Hepatocyte (in vitro differentiated cells): ENCODE results near the gene TBL1X. TPM values are rescaled to one million over a fixed set of nuclear protein-coding genes. Genes with fewer than 3 reads are reported as not detected.

Source experiments
- DNase-seq: peaks from one replicate; pipeline ENCODE4 v3.0.0-alpha.2; 2016; ENCODE audit warnings: low spot score
- H2AFZ ChIP-seq: fragments of 200-600 bp; sonication (generic); 2 replicates; pipeline ENCODE4 v1.6.0; 2016; ENCODE audit warnings: antibody characterized with exemption, mild to moderate bottlenecking
- H3K27ac ChIP-seq: fragments of 200-600 bp; sonication (generic); 2 replicates; pipeline ENCODE4 v1.5.1; 2016; ENCODE audit warnings: mild to moderate bottlenecking
- H3K27me3 ChIP-seq: fragments of 200-600 bp; sonication (generic); 2 replicates; pipeline ENCODE4 v1.6.1; 2016
- H3K36me3 ChIP-seq: fragments of 200-600 bp; sonication (generic); replicated peaks from 2 replicates; pipeline ENCODE4 v1.5.1; 2016; ENCODE audit warnings: low read depth; ENCODE audit not compliant: insufficient read depth
- H3K4me1 ChIP-seq: fragments of 200-600 bp; sonication (generic); 2 replicates; pipeline ENCODE4 v1.5.1; 2016; ENCODE audit warnings: mild to moderate bottlenecking, moderate library complexity; ENCODE audit not compliant: insufficient read depth
- H3K4me2 ChIP-seq: fragments of 200-600 bp; sonication (generic); 2 replicates; pipeline ENCODE4 v1.6.0; 2016
- H3K4me3 ChIP-seq: fragments of 200-600 bp; sonication (generic); 2 replicates; pipeline ENCODE4 v1.5.1; 2016; ENCODE audit warnings: mild to moderate bottlenecking
- H3K79me2 ChIP-seq: fragments of 200-600 bp; sonication (generic); 2 replicates; pipeline ENCODE4 v1.6.0; 2017; ENCODE audit warnings: mild to moderate bottlenecking
- H3K9me2 ChIP-seq: fragments of 200-600 bp; sonication (generic); replicated peaks from 2 replicates; pipeline ENCODE4 v1.6.0; 2017; ENCODE audit warnings: mild to moderate bottlenecking; ENCODE audit not compliant: insufficient read depth
- H3K9me3 ChIP-seq: fragments of 200-600 bp; sonication (generic); 2 replicates; pipeline ENCODE4 v1.5.1; 2016; ENCODE audit warnings: low read depth, mild to moderate bottlenecking
- H4K20me1 ChIP-seq: fragments of 200-600 bp; sonication (generic); 2 replicates; pipeline ENCODE4 v1.6.0; 2016; ENCODE audit warnings: mild to moderate bottlenecking; ENCODE audit not compliant: insufficient read depth, poor library complexity, severe bottlenecking
- CTCF ChIP-seq: fragments of 200-600 bp; sonication (generic); IDR thresholded peaks from 2 replicates; pipeline ENCODE4 v1.5.1; 2016; ENCODE audit warnings: antibody characterized with exemption, mild to moderate bottlenecking; ENCODE audit not compliant: poor library complexity
- EZH2 ChIP-seq: fragments of 200-600 bp; sonication (generic); IDR thresholded peaks from 2 replicates; pipeline ENCODE4 v1.6.1; 2016; ENCODE audit warnings: antibody characterized with exemption, mild to moderate bottlenecking, borderline replicate concordance
- EZH2phosphoT487 ChIP-seq: fragments of 200-600 bp; sonication (generic); IDR thresholded peaks from one replicate; pipeline ENCODE4 v1.6.1; 2018; ENCODE audit warnings: antibody characterized with exemption, mild to moderate bottlenecking, low read depth, moderate library complexity; ENCODE audit not compliant: unreplicated experiment, severe bottlenecking
- WGBS: methylation state at CpG from one replicate; pipeline ENCODE4 v1.1.6; 2016; ENCODE audit warnings: low lambda C conversion rate; ENCODE audit errors: missing lambda C conversion rate; 5-methylcytosine and 5-hydroxymethylcytosine counted together
- polyA plus RNA-seq: library from polyadenylated mRNA; unstranded; fragments of >200 nt; fragmentation: Nextera tagmentation; extraction: Ambion mirVana; gene quantifications from 2 replicates; pipeline ENCODE4 v1.2.1, GENCODE V29; 2016
- total RNA-seq: library from RNA; depleted of rRNA; stranded (reverse); fragments of >200 nt; gene quantifications from 2 replicates; pipeline ENCODE4 v1.2.3, GENCODE V29; 2014

Gene TBL1X
- total and polyA plus RNA-seq, 2 experiments from 2014 or later, result 14.9 to 16.0 TPM

GRCh38 chrX:9593756-9594155 is 128.9 kb downstream of the TBL1X start:
- WGBS, result 81% methylated on average over 9 of the region's 9 CpGs
- H3K4me1 ChIP-seq, result no peaks in the 10 kb centered on the region
- H3K79me2 ChIP-seq, result no peaks in the 10 kb centered on the region
- no peak overlapping the region for H3K4me3 ChIP-seq
- no peaks in the 10 kb centered on the region for H3K36me3 ChIP-seq
- no peaks in the 10 kb centered on the region for H3K27me3 ChIP-seq
- H3K4me2 ChIP-seq, result no peak overlapping the region
- no peak overlapping the region for H2AFZ ChIP-seq
- no peaks in the 10 kb centered on the region for H3K9me3 ChIP-seq
- no peaks in the 10 kb centered on the region for H3K9me2 ChIP-seq
- TF ChIP-seq EZH2phosphoT487 (no peak), CTCF (no peak), EZH2 (no peak)
- DNase-seq, result no peak
- H4K20me1 ChIP-seq, result no peaks in the 10 kb centered on the region
- H3K27ac ChIP-seq, result no peak overlapping the region

- Histone ChIP-seq H3K27me3 (no peaks in the 10 kb centered on the region), H3K4me2 (no peak overlapping the region), H3K9me2 (no peaks in the 10 kb centered on the region)
These were observed 130.3 kb downstream of the TBL1X start for GRCh38 chrX:9595174-9595573.

GRCh38 chrX:9596837-9597236 is 132.0 kb downstream of the TBL1X start:
- Histone ChIP-seq H3K27me3 (no peaks in the 10 kb centered on the region), H3K9me3 (no peaks in the 10 kb centered on the region), H3K27ac (no peak overlapping the region), H3K9me2 (no peaks in the 10 kb centered on the region), H4K20me1 (no peaks in the 10 kb centered on the region), H3K4me2 (no peak overlapping the region), H3K4me1 (no peaks in the 10 kb centered on the region), H2AFZ (no peak overlapping the region), H3K36me3 (no peaks in the 10 kb centered on the region), H3K4me3 (no peak overlapping the region), H3K79me2 (no peaks in the 10 kb centered on the region)
- 69% methylated on average over 3 of the region's 3 CpGs for WGBS
- DNase-seq, result no peak
- TF ChIP-seq EZH2 (no peak), CTCF (no peak), EZH2phosphoT487 (no peak)

More at GRCh38 chrX:9595174-9595573, 130.3 kb downstream of the TBL1X start:
- Histone ChIP-seq H2AFZ (no peak overlapping the region), H4K20me1 (no peaks in the 10 kb centered on the region), H3K4me3 (no peak overlapping the region), H3K79me2 (no peaks in the 10 kb centered on the region), H3K36me3 (no peaks in the 10 kb centered on the region), H3K27ac (no peak overlapping the region), H3K4me1 (no peaks in the 10 kb centered on the region), H3K9me3 (no peaks in the 10 kb centered on the region)
- 74% methylated on average over 5 of the region's 5 CpGs for WGBS
- DNase-seq, result no peak
- TF ChIP-seq EZH2 (no peak), EZH2phosphoT487 (no peak), CTCF (no peak)
